ENCODE data around the gene MMP24. TPM values are rescaled to one million over a fixed set of nuclear protein-coding genes. Genes with fewer than 3 reads are reported as not detected.

MMP24 gene
- total RNA-seq, 2 experiments from 2014 or later = not detected

GRCh38 chr20:35288325-35289060, 62.0 kb downstream of the MMP24 start:
- intact Hi-C loops (cut with DNase I, micrococcal nuclease) = no loop called here
- Mint-ChIP-seq H3K27ac (no peak overlapping the region), H3K27me3 (no peaks in the 10 kb centered on the region), H3K9me3 (no peaks in the 10 kb centered on the region), H3K4me3 (no peak overlapping the region), H3K4me1 (ENCODE audit: low read depth) (peaks cover 13% of the 10 kb centered on the region), H3K36me3 (ENCODE audit: low read depth) (peaks cover 13% of the 10 kb centered on the region)
- ChIA-PET CTCF (interaction anchor here (1.6 kb wide), 1 partner anchor 15 kb away, joined by 3 read pairs; no protein-coding TSS in a partner anchor), POLR2A (interaction anchor here (0.8 kb wide), 1 partner anchor 10 kb away, joined by 3 read pairs; the partner anchor contains the start of gene MMP24OS)
- no peak for ATAC-seq (ENCODE audit: poor library complexity)
- Histone ChIP-seq H3K9me3 (ENCODE audit: control insufficient read depth in 1 of 2, insufficient read depth in 1 of 2, low read length in 2 of 2) (no peaks in the 10 kb centered on the region), H3K27me3 (ENCODE audit: control insufficient read depth in 1 of 2, insufficient read depth in 2 of 2, low read length in 2 of 2) (no peaks in the 10 kb centered on the region), H3K4me1 (ENCODE audit: insufficient read depth, low read length) (peaks cover 14% of the 10 kb centered on the region), H3K27ac (ENCODE audit: low read depth in 1 of 2, low read length in 2 of 2) (no peak overlapping the region), H3K36me3 (ENCODE audit: insufficient read depth, low read length) (no peaks in the 10 kb centered on the region), H3K4me3 (ENCODE audit: low read length) (no peak overlapping the region)
- TF ChIP-seq CTCF (IDR thresholded peaks at IDR 0.05) = no peak
- DNase-seq = peak in 1 of 14 experiments; percentile 14

GRCh38 chr20:35290186-35290886, 63.8 kb downstream of the MMP24 start:
- ATAC-seq (ENCODE audit: poor library complexity) (no peak), DNase-seq (no peak)
- no peaks in the 10 kb centered on the region for H3K27me3 ChIP-seq (ENCODE audit: control insufficient read depth in 1 of 2, insufficient read depth in 2 of 2, low read length in 2 of 2)
- Mint-ChIP-seq H3K4me3 (no peak overlapping the region), H3K9me3 (no peaks in the 10 kb centered on the region), H3K27ac (no peak overlapping the region), H3K27me3 (no peaks in the 10 kb centered on the region), H3K4me1 (ENCODE audit: low read depth) (no peaks in the 10 kb centered on the region), H3K36me3 (ENCODE audit: low read depth) (no peaks in the 10 kb centered on the region)
- ChIA-PET CTCF (interaction anchor here (0.8 to 1.6 kb wide), 4 partner anchors 13 to 26 kb away, joined by 3 to 5 read pairs (median 3); no protein-coding TSS in a partner anchor), POLR2A (no interaction called here)
- no peaks in the 10 kb centered on the region for H3K4me1 ChIP-seq (ENCODE audit: insufficient read depth, low read length)
- no peak overlapping the region for H3K27ac ChIP-seq (ENCODE audit: low read depth in 1 of 2, low read length in 2 of 2)
- intact Hi-C loops (cut with DNase I, micrococcal nuclease) = no loop called here
- H3K4me3 ChIP-seq (ENCODE audit: low read length) = no peak overlapping the region
- H3K36me3 ChIP-seq (ENCODE audit: insufficient read depth, low read length) = no peaks in the 10 kb centered on the region
- TF ChIP-seq CTCF (IDR thresholded peaks at IDR 0.05) = no peak
- H3K9me3 ChIP-seq (ENCODE audit: control insufficient read depth in 1 of 2, insufficient read depth in 1 of 2, low read length in 2 of 2) = no peaks in the 10 kb centered on the region

- Histone ChIP-seq H3K27me3 (ENCODE audit: control insufficient read depth in 1 of 2, insufficient read depth in 2 of 2, low read length in 2 of 2) (no peaks in the 10 kb centered on the region), H3K4me1 (ENCODE audit: insufficient read depth, low read length) (no peaks in the 10 kb centered on the region), H3K36me3 (ENCODE audit: insufficient read depth, low read length) (no peaks in the 10 kb centered on the region), H3K4me3 (ENCODE audit: low read length) (no peak overlapping the region), H3K9me3 (ENCODE audit: control insufficient read depth in 1 of 2, insufficient read depth in 1 of 2, low read length in 2 of 2) (no peaks in the 10 kb centered on the region), H3K27ac (ENCODE audit: low read depth in 1 of 2, low read length in 2 of 2) (no peak overlapping the region)
- ChIA-PET CTCF (interaction anchor here (1.0 kb wide), 1 partner anchor 13 kb away, joined by 3 read pairs; no protein-coding TSS in a partner anchor), POLR2A (no interaction called here)
- intact Hi-C loops (cut with DNase I, micrococcal nuclease) = no loop called here
- no peak for TF ChIP-seq CTCF (IDR thresholded peaks at IDR 0.05)
- DNase-seq (no peak), ATAC-seq (ENCODE audit: poor library complexity) (no peak)
- Mint-ChIP-seq H3K27me3 (no peaks in the 10 kb centered on the region), H3K9me3 (no peaks in the 10 kb centered on the region), H3K36me3 (ENCODE audit: low read depth) (no peaks in the 10 kb centered on the region), H3K27ac (no peak overlapping the region), H3K4me3 (no peak overlapping the region), H3K4me1 (ENCODE audit: low read depth) (no peaks in the 10 kb centered on the region)
Observed at GRCh38 chr20:35290887-35291417, 64.5 kb downstream of the MMP24 start.

All from CD4-positive, alpha-beta T cell (primary cell).